ENCODE measurements around the gene MPV17.
"Not testable (repeated sequence)": the region's sequence is repeated elsewhere in the genome, so short reads cannot be mapped to it uniquely, and the experiment has no call there.

Gene MPV17

GRCh38 chr2:27323596-27324285 is 844 bp upstream of the MPV17 start:
- no peak for DNase-seq (ENCODE audit: low read depth in 2 of 2)

- no peak for DNase-seq (ENCODE audit: low read depth in 2 of 2)
These were observed 564 bp downstream of the MPV17 start for GRCh38 chr2:27322301-27322765.

DNA sequence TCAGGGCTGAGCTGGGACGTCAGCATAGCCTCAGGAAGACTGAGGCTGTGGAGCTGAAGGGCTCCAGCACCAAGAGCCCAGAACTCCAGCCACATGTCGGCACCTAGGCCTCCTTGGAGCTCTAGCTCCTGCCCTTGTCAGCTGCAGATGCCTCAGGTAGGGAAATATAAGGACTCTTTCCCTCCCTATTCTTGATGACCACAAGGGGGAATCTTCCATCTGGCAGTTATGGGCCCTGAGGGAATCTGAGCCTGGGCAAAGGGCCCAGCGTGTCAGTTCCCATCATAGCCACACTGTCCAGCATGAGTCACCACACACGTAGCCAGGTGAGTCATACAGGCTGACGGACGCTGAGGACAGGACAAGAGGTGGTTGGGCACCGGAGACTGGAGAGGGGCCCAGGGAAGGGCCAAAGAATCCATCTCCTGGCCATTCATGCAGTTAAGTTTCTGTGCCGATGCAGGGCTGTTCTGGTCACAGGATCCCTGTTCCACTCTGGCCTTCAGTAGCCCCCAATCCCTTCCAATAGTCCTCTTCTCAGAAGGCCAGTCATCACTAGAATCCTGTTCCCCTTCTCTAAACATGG is 1.8 kb downstream of the MPV17 start:
- no peak for DNase-seq (ENCODE audit: low read depth in 2 of 2)

DNA sequence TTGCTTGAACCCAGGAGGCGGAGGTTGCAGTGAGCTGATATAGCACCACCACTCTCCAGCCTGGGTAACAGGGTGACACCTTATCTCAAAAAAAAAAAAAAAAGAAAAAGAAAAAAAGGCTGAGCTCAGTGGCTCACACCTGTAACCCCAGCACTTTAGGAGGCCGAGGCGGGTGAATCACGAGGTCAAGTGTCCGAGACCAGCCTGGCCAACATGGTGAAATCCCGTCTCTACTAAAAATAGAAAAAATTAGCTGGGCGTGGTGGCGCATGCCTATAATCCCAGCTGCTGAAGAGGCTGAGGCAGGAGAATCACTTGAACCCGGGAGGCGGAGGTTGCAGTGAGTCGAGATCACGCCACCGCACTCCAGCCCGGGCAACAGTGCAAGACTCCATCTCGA is 3.1 kb downstream of the MPV17 start:
- DNase-seq (ENCODE audit: low read depth in 2 of 2), result not testable (repeated sequence)

- no peak for DNase-seq (ENCODE audit: low read depth in 2 of 2)
These were observed 6.1 kb downstream of the MPV17 start for GRCh38 chr2:27316655-27317412.

- DNase-seq (ENCODE audit: low read depth in 2 of 2), result no peak
These were observed 7.8 kb downstream of the MPV17 start for GRCh38 chr2:27315122-27315521.

- DNase-seq (ENCODE audit: low read depth in 2 of 2), result no peak
These were observed 8.2 kb downstream of the MPV17 start for GRCh38 chr2:27314709-27315108.

- DNase-seq (ENCODE audit: low read depth in 2 of 2), result no peak
These were observed 8.8 kb downstream of the MPV17 start for GRCh38 chr2:27313882-27314645.

DNA sequence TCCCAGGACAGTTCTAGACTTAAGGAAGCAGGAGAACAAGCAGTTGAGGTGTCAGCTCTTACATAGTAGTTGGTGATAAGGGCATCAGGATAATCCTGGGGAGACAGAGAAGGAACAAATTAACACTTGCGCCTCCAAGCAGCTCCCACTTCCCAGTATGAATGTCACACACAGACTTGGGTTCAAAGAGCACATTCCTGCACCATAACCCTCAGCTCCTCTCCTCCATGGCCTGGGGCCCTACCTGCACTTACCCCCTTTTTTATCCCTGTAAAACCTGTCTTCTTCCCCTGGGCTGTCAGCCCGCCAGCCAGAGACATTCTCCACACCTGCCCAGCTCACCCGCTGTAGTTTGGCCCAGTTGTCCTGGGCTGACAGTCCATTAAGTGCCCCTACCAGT is 10.7 kb downstream of the MPV17 start:
- DNase-seq (ENCODE audit: low read depth in 2 of 2), result no peak

DNA sequence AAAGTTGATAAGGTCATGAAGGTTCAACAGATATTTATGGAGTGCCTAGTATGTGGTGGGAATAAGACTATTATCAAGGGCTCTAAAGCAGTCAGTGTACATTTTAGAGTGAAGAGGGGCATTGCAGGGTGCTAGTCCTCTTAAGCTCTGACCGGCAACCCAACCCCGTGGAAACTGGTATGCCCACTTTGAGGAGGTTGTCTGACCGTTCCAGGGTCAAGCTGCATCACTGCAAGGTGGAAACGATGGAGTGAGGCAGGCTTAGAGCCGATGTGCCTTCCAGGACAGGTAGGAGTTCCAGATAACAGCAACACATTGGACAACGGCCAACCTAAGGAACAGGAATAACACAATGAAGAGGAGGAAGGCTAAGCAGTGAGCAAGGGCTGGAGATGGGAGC is 13.2 kb downstream of the MPV17 start:
- no peak for DNase-seq (ENCODE audit: low read depth in 2 of 2)

DNA sequence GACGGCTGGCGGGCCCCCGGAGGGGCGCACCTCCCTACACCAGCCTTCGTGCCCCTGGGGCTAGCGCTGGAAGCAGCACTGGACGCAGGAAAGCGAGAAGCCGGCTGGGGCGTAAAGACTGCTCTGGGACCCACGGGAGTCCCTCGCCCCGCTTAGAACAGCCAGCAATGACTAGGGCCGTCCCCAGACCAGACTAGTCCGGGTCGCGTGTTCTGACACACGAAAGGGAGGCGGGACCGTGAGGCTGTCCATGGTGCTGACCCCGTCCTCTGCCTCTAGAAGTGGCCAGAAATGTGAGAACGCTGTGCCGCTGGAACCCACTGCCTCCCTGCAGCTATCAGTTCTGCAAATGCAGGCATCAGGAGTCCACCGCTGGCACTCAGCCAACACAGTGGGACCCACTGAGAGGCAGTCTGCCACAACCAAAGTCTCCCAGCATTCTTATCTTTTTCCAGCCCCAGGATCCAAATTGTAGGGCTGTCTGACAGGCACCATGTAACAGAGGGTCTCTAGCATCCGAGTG is 14.5 kb downstream of the MPV17 start, which contains the start of gene UCN:
Gene UCN (minus strand): TSS at position 87 of the 523 bp plus-strand sequence. CDS start 550 bp downstream, outside the sequence.
- no peak for DNase-seq (ENCODE audit: low read depth in 2 of 2)

DNA sequence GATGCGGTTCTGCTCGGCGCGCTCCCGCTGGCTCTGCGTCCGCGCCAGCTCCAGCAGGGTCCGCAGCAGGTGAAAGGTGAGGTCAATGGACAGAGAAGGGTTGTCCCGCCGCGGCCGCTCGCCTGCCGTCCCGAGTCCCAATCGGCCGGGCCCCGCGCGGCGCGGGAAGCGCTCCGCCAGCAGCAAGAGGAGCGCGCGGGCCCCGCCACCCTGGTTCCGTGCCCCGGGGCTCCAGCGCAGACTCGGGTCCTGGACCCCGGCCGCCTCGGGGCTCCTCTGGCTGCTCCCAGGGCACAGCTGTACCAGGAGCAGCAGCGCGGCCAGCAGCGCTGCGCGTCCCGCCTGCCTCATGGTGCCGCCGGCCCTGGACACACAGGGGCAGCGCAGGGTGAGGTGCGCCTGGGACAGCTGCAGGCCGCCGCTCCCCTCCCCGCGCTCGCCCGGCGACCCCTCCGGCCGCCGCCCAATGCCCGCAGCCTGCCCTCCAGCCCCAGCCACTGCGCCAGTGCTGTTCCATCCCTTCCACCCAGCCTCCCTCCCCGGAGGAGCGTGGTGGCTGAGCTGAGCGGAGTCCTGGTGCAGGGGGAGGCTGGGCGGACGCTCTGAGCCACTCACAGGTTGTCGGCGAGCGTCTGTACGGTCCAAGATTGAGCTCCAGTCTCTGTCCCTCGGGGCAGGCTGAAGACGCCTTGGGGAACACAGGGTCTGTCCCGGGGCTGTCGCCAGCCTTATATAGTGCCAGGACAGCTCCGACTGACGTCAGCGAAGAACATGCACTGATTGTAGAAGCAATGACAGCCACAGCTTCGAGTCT is 15.1 kb downstream of the MPV17 start:
- no peak for DNase-seq (ENCODE audit: low read depth in 2 of 2)

- DNase-seq (ENCODE audit: low read depth in 2 of 2), result no peak
These were observed 15.7 kb downstream of the MPV17 start for GRCh38 chr2:27307287-27307544.

GRCh38 chr2:27306573-27307286 is 16.2 kb downstream of the MPV17 start:
- DNase-seq (ENCODE audit: low read depth in 2 of 2), result no peak

DNA sequence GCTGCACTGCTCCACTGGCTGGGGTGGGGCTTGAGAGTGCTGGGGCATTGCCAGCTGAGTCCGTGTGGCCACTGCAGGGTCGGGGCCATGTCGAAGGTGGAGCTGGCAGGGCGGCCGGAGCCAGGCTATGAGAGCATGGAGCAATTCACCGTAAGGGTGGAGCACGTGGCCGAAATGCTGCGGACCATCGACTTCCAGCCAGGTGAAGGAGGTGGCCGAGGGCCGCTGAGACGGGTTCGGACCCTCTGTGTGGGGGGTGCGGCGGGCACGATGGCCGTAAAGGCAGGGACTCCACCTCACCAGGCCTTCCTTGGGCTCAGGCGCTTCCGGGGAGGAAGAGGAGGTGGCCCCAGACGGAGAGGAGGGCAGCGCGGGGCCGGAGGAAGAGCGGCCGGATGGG is 16.8 kb downstream of the MPV17 start:
- DNase-seq (ENCODE audit: low read depth in 2 of 2), result no peak

- no peak for DNase-seq (ENCODE audit: low read depth in 2 of 2)
These were observed 17.4 kb downstream of the MPV17 start for GRCh38 chr2:27305516-27305915.

- no peak for DNase-seq (ENCODE audit: low read depth in 2 of 2)
These were observed 18.2 kb downstream of the MPV17 start for GRCh38 chr2:27304488-27305240.

DNA sequence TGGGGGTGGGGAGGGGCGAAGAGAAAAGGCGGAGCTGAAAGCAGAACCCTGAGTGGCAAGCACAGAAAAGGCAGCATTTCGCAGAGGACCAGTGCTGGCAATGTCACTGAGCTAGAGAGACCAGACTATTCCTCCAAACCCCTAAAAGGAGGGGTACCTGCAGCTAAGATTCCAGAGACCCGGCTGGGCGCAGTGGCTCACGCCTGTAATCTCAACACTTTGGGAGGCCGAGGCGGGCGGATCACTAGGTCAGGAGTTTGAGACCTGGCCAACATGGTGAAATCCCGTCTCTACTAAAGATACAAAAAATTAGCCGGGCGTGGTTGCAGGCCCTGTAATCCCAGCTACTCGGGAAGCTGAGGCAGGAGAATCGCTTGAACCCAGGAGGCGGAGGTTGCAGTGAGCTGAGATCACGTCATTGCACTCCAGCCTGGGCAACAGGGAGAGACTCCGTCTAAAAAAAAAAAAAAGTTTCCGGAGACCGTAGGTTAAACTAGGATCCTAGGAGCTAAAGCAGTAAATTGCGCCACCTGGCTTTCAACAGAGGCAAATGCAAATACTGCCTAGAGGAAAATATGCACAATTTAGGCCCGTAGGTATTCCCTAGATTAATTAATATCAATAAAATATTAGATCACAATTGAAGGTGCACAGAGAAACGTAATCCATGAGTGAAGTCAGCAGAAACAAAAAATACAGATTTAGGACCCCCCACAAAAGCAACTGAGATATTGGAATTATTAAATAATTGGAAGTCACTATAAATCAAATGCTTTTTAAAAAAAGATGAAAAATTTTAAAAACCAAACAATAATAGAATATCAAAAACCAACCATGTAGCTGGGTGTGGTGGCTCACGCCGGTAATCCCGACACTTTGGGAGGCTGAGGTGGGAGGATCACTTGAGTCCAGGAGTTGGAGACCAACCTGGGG is 19.5 kb downstream of the MPV17 start:
- DNase-seq (ENCODE audit: low read depth in 2 of 2), result no peak

DNA sequence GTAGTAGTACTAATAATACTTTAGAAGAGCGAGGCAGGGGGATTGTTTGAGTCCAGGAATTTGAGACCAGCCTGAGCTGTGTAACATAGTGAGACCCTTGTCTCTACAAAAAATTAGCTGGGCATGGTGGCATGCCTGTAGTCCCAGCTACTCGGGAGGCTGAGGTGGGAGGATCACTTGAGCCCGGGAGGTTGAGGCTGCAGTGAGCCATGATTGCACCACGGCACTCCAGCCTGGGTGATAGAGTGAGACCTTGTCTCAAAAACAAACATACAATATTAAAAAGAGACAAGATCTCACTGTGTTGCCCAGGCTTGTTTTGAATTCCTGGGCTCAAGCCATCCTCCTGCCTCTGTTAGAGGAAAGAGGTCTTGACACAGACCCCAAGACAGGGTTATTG is 22.3 kb downstream of the MPV17 start:
- DNase-seq (ENCODE audit: low read depth in 2 of 2), result not testable (repeated sequence)

Data from stimulated activated CD8-positive, alpha-beta memory T cell treated with anti-CD3 and anti-CD28 coated beads, Interleukin-2, amount 100 ng/mL, for 48 hours (primary cell).